Measurements from ENCODE around the gene EXOSC9. TPM values are rescaled to one million over a fixed set of nuclear protein-coding genes. Genes with fewer than 3 reads are reported as not detected.

The EXOSC9 gene
- total RNA-seq, 1 experiment from 2014 or later = 69.1 TPM

GRCh38 chr4:121822047-121822446 is 20.9 kb downstream of the EXOSC9 start:
- Histone ChIP-seq H3T11ph (ENCODE audit: low read length) (no peak overlapping the region), H4K8ac (replicated peaks; ENCODE audit: insufficient read length, low read depth, low read length) (no peak overlapping the region), H2BK120ac (ENCODE audit: low read depth, low read length, poor library complexity, severe bottlenecking) (no peak overlapping the region), H2BK5ac (ENCODE audit: insufficient read length, low read length) (no peak overlapping the region), H2BK12ac (ENCODE audit: insufficient read length, low read depth, low read length) (no peak overlapping the region), H2AFZ (ENCODE audit: low read length) (no peak overlapping the region), H4K5ac (ENCODE audit: insufficient read length, low read depth, low read length) (no peak overlapping the region), H3K79me1 (ENCODE audit: insufficient read depth, low read depth, low read length, poor library complexity, severe bottlenecking) (peaks cover 4% of the 10 kb centered on the region), H3K79me2 (ENCODE audit: insufficient read depth, low read length) (peaks cover 8% of the 10 kb centered on the region; the same call in 1 of the 2 replicates), H3K18ac (ENCODE audit: insufficient read length, low read depth, low read length) (no peak overlapping the region), H3K4me2 (ENCODE audit: insufficient read depth, insufficient read length, low read length) (peak overlapping the region; percentile 64), H4K91ac (ENCODE audit: insufficient read length, low read depth, low read length) (no peak overlapping the region), H3K27ac (ENCODE audit: insufficient read length, low read depth, low read length) (no peak overlapping the region), H4K20me1 (ENCODE audit: control insufficient read depth, insufficient read depth, insufficient read length) (no peaks in the 10 kb centered on the region), H3K23ac (ENCODE audit: insufficient read length, low read depth, low read length) (no peak overlapping the region), H3K23me2 (ENCODE audit: insufficient read length, low read depth, low read length, poor library complexity, severe bottlenecking) (peaks cover 8% of the 10 kb centered on the region), H2BK20ac (ENCODE audit: low read depth, low read length, poor library complexity, severe bottlenecking) (no peak overlapping the region), H3K27me3 (ENCODE audit: insufficient read depth, low read length) (no peaks in the 10 kb centered on the region), H3K4ac (ENCODE audit: low read depth, low read length) (no peak overlapping the region), H3K14ac (ENCODE audit: insufficient read depth, low read length) (no peak overlapping the region), H3K9me3 (ENCODE audit: control insufficient read depth, low read depth, low read length) (no peaks in the 10 kb centered on the region), H2AK5ac (ENCODE audit: insufficient read length, low read length) (no peak overlapping the region), H3K4me1 (ENCODE audit: insufficient read depth, low read length) (no peaks in the 10 kb centered on the region), H3K9ac (ENCODE audit: extremely low read depth, insufficient read length, low read length) (peak overlapping the region; percentile 82), H2BK15ac (ENCODE audit: low read depth, low read length) (no peak overlapping the region), H3K56ac (ENCODE audit: insufficient read length, low read depth, low read length) (no peak overlapping the region)
- no peak for TF ChIP-seq CTCF (conservative IDR thresholded peaks at IDR 0.05)
- H3K27me3 Mint-ChIP-seq (ENCODE audit: low read depth) = no peaks in the 10 kb centered on the region
- no peaks in the 10 kb centered on the region for H3K9me3 Mint-ChIP-seq
- H3K4me1 Mint-ChIP-seq = peaks cover 8 to 14% of the 10 kb centered on the region in 2 experiments
- no peak overlapping the region for H3K27ac Mint-ChIP-seq
- H3K36me3 Mint-ChIP-seq (ENCODE audit: insufficient read depth in 1 of 3, low read depth in 3 of 3) = peaks cover 36 to 50% (median 50%) of the 10 kb centered on the region in 3 experiments
- WGBS (ENCODE audit: extremely low coverage, insufficient read length, low lambda C conversion rate) = 100% methylated on average over 1 of the region's 1 CpG
- no peak for DNase-seq
- H3K4me3 Mint-ChIP-seq = peak overlapping the region; percentile 99 to 100

Measured in H9 (cell line).